Measurements from ENCODE around the gene FDXR.

FDXR gene

GRCh38 chr17:74836691-74837467, 35.9 kb downstream of the FDXR start:
- no peak for DNase-seq (ENCODE audit: low read depth in 2 of 2)

DNA sequence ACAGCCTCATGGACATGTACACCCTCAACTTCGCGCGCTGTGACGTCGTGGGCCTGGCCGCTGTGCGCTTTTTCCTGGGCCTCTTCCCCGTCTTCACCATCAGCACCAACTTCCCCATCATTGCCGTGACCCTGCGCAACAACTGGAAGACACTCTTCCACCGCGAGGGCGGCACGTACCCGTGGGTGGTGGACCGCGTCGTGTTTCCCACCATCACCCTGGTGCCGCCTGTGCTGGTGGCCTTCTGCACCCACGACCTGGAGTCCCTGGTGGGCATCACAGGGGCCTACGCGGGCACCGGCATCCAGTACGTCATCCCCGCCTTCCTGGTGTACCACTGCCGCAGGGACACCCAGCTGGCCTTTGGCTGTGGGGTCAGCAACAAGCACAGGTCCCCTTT, 36.6 kb downstream of the FDXR start:
- no peak for DNase-seq (ENCODE audit: low read depth in 2 of 2)

GRCh38 chr17:74833501-74834377, 39.1 kb downstream of the FDXR start:
- no peak for DNase-seq (ENCODE audit: low read depth in 2 of 2)

DNA sequence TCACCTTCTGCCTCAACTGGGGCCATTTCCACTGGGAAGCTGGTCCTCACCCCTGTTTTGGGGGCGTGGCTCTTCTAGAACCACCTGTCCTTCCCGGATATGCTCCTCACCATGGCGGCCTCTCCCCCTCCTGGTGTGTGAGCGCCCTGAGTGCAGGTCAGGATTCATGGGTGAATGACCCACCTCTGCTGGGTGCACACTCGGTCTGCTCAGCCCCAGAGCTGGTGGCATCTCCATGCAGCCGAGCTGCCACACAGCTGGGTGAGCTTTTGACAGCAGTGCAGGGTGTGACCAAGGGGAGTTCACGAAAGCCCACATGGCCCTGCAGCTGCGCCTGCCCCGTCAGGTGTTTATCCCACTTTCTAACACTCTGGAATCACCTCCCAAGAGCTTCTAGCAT, 40.4 kb downstream of the FDXR start:
- no peak for DNase-seq (ENCODE audit: low read depth in 2 of 2)

GRCh38 chr17:74831444-74832146, 41.2 kb downstream of the FDXR start:
- no peak for DNase-seq (ENCODE audit: low read depth in 2 of 2)

GRCh38 chr17:74830861-74831260, 41.9 kb downstream of the FDXR start:
- no peak for DNase-seq (ENCODE audit: low read depth in 2 of 2)

DNA sequence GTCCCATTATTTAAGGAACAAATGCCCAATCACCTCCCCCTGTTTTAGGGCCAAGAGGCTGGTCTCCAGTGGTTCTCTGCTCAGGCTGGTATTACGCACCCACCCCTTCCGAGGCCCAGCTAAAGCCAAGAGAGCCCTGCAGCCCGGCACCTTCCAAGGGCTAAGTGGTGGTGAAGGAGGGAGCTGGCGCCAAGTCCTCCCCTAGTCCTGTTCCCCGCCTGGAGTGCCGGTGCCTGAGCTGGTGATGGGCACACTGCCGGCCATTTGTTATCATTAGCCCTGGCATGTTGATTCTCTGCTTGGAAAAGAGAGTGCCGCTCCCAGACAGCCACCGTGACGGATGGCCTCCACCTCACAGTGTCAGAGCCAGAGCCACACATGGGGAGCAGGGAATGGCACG, 45.0 kb downstream of the FDXR start:
- DNase-seq (ENCODE audit: low read depth in 2 of 2), result no peak

GRCh38 chr17:74825952-74826719, 46.7 kb downstream of the FDXR start:
- DNase-seq (ENCODE audit: low read depth in 2 of 2), result no peak

DNA sequence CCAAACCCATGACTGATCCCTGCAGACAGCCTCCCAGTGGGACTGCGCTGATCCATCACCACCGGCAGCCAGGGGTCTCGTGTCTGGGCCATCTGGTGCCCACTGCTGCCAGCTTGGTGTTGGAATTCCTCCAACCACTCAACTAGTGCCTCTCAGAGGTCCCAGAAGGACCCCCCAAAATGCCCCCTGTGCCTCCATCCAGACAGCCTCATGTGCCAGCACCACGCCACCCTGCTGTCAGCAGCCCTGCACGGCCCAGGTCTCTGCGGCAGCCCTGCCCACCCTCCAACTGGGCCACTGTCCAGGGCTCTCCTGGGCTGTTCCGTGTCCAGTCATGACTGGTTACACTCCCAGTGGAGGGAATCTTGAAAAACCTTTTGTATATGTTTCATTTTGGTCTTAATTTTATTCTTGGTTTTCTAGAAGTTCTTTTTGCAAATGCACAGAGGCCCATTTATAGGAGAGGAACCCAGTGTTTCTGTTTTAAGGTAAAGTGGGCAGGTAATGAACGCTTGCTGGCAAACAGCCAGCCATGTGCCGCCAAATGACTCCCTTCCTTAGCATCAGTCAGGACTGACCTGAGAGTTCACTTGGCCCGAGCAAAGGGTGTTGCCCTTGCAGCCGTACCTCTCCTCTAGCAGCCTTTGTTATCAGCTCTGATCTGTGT, 47.7 kb downstream of the FDXR start:
- no peak for DNase-seq (ENCODE audit: low read depth in 2 of 2)

DNA sequence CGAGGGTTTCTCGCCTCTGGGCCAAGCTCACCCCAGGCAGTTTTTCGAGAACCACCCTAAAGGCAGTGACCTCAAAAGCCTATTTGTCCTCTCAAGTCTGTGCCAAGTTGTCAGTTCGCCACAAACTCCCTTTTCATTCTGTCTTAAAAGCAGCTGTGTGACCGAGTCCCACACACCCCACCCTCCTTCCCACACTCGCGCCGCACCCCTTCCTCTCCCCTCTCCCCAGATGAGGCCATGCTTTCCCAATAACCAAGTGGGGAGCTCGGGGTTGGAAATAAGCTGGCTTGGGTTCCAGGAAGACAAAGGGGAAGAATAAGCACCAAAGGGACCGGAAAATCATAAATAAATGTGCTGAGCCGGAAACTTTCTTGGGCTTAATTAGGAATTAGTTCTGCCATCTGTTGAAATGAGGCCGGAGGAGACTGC, 49.8 kb downstream of the FDXR start:
- no peak for DNase-seq (ENCODE audit: low read depth in 2 of 2)

- no peak for DNase-seq (ENCODE audit: low read depth in 2 of 2)
Measured at GRCh38 chr17:74822335-74822938, 50.4 kb downstream of the FDXR start.

GRCh38 chr17:74821655-74822334, 51.0 kb downstream of the FDXR start:
- no peak for DNase-seq (ENCODE audit: low read depth in 2 of 2)

DNA sequence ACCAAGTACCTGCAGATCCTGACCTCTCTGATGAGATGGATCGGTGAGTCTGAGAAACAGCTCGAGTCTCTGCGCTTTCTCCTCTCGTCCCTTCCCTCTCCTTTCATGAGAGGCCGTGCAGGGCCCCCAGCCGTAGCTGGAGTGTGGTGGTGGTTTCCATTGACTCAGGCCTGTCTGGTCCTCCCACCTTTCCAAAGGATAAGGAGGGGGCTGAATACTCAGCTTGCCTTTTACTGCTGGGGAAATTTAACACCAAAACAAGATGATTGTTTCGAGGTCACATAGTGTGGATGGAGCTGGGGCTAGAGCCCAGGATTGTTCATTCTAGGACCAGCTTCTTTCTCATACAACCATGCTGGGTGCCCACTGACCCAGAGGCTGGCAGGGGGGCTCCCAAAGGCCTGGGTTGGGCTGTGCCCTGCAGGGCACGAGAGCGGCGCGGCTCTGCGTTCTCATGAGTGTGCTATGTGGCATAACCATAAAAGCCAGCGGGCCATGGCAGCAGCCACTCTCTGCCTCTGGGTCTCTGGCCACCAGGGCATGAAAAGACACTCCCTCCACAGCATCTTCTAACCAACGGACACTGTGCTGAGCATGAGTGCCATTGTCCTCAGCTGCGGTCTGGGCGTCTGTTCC, 52.9 kb downstream of the FDXR start:
- no peak for DNase-seq (ENCODE audit: low read depth in 2 of 2)

DNA sequence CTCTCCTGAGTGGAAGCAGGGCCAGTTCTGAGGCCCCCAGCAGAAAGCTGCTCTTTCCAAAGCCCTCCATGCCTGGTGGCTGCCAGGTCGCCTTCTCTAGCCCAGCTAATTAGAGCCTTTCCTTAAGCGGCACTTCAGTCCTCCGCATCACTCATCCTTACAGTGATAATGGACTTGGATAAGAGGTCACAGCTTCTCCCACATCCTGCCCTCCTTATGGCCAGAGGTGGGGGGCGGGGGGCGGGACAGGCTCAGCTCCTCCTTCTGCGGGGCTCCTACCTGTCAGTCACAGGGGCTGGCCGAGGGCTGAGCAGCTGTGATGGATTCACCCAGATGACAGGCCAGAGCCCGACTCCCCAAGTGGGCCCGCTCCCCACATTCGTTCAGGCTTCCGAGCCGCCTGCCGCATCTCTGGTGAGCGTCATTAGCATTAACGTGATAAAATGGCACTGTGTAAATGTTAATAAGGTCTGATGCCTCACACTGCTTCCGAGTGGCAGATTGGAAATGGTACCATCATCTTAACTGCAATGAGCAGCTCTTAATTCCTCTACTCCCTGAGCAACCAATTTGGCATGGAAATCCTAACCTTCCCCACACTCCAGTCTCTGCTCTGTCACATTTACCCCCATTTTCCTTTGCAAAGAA, 54.4 kb downstream of the FDXR start:
- DNase-seq (ENCODE audit: low read depth in 2 of 2), result no peak

DNA sequence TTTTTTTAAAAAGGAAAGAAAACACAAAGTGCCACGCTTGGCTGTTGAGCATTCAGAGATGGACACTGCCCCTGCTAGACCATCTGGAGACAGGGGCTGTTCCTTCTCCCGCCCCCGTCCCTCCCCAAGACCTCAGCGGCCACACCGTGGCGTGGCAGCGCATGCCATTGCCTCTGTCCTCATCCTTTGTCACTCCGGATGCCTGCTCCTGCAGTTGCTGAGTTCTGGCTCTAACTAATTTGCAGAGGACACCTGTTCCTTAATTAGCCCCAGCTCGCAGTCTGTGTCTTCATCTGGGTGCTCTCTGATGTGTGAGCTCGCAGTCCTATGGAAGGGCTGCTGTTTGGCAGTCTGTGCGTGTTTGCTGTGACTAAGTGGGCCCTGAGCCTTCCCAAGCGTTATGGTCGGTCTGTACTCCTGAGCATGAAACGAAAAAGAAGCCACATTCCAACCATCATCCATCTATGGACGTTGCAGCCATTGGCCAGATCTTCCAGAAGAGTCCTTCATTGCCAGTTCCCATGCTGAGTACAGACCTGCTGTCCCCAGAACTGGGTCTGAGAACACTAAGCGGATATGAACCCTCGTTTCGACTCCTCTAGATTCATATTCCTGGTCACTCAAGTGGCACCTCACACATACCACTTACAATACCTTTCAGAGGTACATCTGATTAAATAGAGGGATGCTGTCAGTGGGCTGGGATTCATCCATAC, 55.7 kb downstream of the FDXR start:
- DNase-seq (ENCODE audit: low read depth in 2 of 2), result no peak

GRCh38 chr17:74815550-74816370, 57.0 kb downstream of the FDXR start:
- DNase-seq (ENCODE audit: low read depth in 2 of 2), result no peak

- no peak for DNase-seq (ENCODE audit: low read depth in 2 of 2)
Measured at GRCh38 chr17:74815067-74815466, 57.7 kb downstream of the FDXR start.

GRCh38 chr17:74814453-74814852, 58.3 kb downstream of the FDXR start:
- DNase-seq (ENCODE audit: low read depth in 2 of 2), result no peak
